ENCODE results near the gene MCIDAS. TPM values are rescaled to one million over a fixed set of nuclear protein-coding genes. Genes with fewer than 3 reads are reported as not detected.

The MCIDAS gene
- total RNA-seq, 1 donor from 2014 or later, result not detected

DNA sequence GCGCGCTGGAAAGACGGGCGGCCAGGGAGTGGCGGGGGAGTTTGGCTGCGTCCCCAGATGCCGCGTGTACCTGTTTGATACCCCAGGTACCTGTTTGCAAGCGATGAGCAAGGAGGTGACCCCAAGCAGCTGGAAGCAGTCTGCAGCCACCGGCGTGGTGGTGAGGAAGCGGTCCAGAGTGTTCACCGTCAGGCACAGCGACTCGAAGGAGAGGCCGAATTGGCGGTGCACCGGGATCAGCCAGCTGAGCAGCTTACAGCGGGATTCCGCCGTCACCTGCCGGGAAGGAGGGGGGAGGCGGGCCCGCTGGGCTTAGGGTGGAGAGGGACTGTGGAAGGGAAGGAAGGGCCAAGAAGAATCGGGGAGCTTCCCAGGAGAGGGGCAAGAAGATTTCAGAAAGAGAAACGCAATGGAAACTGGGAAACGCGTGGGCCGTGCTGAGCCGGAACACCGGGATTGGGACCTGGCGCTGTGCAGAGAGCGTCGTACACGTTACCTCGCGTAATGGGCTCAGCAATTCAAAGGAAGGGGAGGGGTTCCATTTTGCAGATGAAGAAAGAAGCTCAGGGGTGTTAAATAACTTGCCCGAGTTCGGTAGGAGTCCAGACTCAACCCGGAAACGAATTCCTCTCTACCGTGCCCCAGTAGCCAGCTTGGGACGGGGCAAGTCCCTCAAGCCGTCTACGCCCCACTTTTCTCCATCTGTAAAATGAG, 5.3 kb upstream of the MCIDAS start:
- TF ChIP-seq CTCF (IDR thresholded peaks at IDR 0.05; ENCODE audit: unreplicated experiment), result no peak
- Mint-ChIP-seq H3K4me1 (ENCODE audit: unreplicated experiment) (peaks cover 23% of the 10 kb centered on the region), H3K27ac (ENCODE audit: unreplicated experiment) (no peak overlapping the region), H3K9me3 (ENCODE audit: unreplicated experiment) (no peaks in the 10 kb centered on the region), H3K36me3 (ENCODE audit: low read depth, unreplicated experiment) (peaks cover 6% of the 10 kb centered on the region), H3K4me3 (ENCODE audit: unreplicated experiment) (peak overlapping the region; percentile 90), H3K27me3 (ENCODE audit: unreplicated experiment) (peaks cover 50% of the 10 kb centered on the region)
- DNase-seq (ENCODE audit: low spot score), result peak; percentile 22

GRCh38 chr5:55231919-55232270, 4.8 kb upstream of the MCIDAS start:
- H3K9me3 Mint-ChIP-seq (ENCODE audit: unreplicated experiment), result no peaks in the 10 kb centered on the region
- no peak overlapping the region for H3K27ac Mint-ChIP-seq (ENCODE audit: unreplicated experiment)
- peaks cover 51% of the 10 kb centered on the region for H3K27me3 Mint-ChIP-seq (ENCODE audit: unreplicated experiment)
- no peak for TF ChIP-seq CTCF (IDR thresholded peaks at IDR 0.05; ENCODE audit: unreplicated experiment)
- peak overlapping the region; percentile 90 for H3K4me3 Mint-ChIP-seq (ENCODE audit: unreplicated experiment)
- peaks cover 23% of the 10 kb centered on the region for H3K4me1 Mint-ChIP-seq (ENCODE audit: unreplicated experiment)
- H3K36me3 Mint-ChIP-seq (ENCODE audit: low read depth, unreplicated experiment), result peaks cover 6% of the 10 kb centered on the region
- no peak for DNase-seq (ENCODE audit: low spot score)

- peaks cover 6% of the 10 kb centered on the region for H3K36me3 Mint-ChIP-seq (ENCODE audit: low read depth, unreplicated experiment)
- peak; percentile 40 for DNase-seq (ENCODE audit: low spot score)
- no peak overlapping the region for H3K27ac Mint-ChIP-seq (ENCODE audit: unreplicated experiment)
- peaks cover 51% of the 10 kb centered on the region for H3K27me3 Mint-ChIP-seq (ENCODE audit: unreplicated experiment)
- TF ChIP-seq CTCF (IDR thresholded peaks at IDR 0.05; ENCODE audit: unreplicated experiment), result no peak
- H3K4me1 Mint-ChIP-seq (ENCODE audit: unreplicated experiment), result peaks cover 23% of the 10 kb centered on the region
- no peak overlapping the region for H3K4me3 Mint-ChIP-seq (ENCODE audit: unreplicated experiment)
- no peaks in the 10 kb centered on the region for H3K9me3 Mint-ChIP-seq (ENCODE audit: unreplicated experiment)
Measured at GRCh38 chr5:55231029-55231918, 4.2 kb upstream of the MCIDAS start.

DNA sequence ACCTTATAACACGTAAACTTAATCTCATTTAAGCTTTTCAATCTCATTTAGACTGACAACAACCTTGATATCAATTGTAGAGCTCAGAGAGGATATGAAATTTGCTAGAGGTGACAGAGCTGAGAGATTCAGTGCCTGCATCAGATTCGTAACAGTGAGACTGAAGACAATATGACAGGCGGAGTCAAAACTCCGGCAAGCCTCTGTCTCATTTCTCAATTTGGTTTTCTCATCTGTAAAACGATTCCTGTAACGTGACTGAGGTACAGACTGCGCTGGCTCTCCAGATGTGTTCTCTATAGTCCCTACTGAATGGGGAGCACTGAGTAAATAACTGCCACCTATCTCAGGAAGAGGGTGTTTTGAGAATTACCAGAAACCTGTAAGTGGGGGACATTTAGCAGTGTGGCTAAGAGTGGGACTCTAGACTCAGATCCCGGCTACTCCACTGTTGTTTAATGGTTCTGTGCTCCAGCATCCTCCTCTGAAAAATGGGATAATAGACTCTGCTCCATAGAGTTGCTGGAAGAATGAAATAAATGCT, 3.0 kb upstream of the MCIDAS start:
- DNase-seq (ENCODE audit: low spot score), result no peak
- H3K9me3 Mint-ChIP-seq (ENCODE audit: unreplicated experiment), result no peaks in the 10 kb centered on the region
- no peak for TF ChIP-seq CTCF (IDR thresholded peaks at IDR 0.05; ENCODE audit: unreplicated experiment)
- H3K27me3 Mint-ChIP-seq (ENCODE audit: unreplicated experiment), result peaks cover 59% of the 10 kb centered on the region
- H3K4me3 Mint-ChIP-seq (ENCODE audit: unreplicated experiment), result no peak overlapping the region
- H3K36me3 Mint-ChIP-seq (ENCODE audit: low read depth, unreplicated experiment), result peaks cover 6% of the 10 kb centered on the region
- H3K4me1 Mint-ChIP-seq (ENCODE audit: unreplicated experiment), result peaks cover 23% of the 10 kb centered on the region
- no peak overlapping the region for H3K27ac Mint-ChIP-seq (ENCODE audit: unreplicated experiment)

Measured in endothelial cell (in vitro differentiated cells).